ENCODE measurements around the gene CIRBP.
"Not testable (repeated sequence)": the region's sequence is repeated elsewhere in the genome, so short reads cannot be mapped to it uniquely, and the experiment has no call there.

Gene CIRBP

GRCh38 chr19:1295169-1296012 is 26.3 kb downstream of the CIRBP start:
- DNase-seq, result no peak

GRCh38 chr19:1296078-1296477 is 26.9 kb downstream of the CIRBP start:
- DNase-seq, result no peak

DNA sequence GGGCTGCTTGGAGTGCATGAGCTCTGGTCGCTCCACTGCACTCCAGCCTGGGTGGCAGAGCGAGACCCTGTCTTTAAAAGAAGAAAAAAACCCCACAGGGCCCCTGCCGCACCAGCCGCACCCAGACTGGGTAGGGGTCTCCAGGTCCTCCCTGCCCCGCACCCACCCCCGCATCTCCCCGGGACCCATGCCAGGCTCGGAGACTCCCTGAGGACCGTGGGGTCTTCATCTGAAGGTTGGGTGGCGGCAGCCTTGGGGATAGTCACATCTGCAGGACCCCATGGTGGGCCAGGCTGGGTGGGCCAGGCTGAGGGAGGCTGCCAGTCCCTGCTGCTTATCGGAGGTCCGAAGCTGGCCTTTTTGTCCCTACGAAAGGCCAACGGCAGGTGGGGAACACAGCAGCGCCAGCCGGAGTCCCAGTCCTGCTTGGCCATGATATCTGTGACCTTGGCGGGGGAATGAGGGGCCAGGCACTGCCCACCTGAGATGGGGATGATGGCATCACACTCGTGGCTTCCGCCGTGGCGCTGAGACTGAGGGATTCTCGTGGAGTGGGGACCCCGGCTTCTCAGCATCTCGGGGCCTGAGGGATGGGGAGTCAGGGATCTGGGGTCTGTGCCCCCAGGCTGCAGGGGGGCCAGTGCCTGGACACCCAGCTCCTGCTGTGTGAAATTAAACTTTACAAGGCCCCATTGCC is 27.6 kb downstream of the CIRBP start:
- no peak for DNase-seq

DNA sequence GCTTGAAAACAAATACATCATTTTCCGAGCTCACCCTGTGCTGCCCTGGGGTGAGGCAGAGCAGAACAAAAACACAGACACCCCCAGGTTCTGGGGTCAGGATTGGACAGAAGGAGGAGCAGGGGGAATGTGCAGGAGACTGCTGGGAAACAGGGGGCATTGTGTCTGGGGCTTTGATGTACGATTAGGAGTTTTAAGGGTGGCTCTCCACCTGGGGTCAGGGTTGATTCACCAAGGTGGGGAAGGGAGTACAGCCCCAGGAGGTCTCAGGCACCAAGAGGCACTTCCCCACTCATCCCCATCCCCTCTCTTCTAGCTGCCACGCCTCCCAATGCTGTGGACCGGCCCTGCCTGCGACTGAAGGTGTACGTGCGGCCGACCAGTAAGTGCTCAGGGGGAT is 29.1 kb downstream of the CIRBP start:
- DNase-seq, result no peak

DNA sequence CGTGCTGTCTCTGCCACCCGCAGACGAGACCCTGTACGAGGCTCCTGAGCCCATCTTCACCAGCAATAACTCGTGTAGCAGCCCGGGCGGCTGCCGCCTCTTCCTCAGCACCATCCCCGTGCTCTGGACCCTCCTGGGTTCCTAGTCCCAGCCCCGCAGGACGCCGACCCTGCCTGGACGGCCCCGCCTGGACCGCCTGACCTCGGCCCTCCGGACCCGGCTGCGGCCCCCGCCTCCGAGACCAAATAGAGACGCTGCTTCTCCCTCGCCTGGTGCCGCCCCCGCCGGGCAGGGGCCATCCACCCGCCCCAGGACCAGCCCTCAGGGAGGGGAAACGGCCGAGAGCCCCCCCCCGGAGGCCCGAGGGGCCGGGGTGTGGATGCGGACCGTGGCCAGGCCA is 30.7 kb downstream of the CIRBP start:
- DNase-seq, result no peak

DNA sequence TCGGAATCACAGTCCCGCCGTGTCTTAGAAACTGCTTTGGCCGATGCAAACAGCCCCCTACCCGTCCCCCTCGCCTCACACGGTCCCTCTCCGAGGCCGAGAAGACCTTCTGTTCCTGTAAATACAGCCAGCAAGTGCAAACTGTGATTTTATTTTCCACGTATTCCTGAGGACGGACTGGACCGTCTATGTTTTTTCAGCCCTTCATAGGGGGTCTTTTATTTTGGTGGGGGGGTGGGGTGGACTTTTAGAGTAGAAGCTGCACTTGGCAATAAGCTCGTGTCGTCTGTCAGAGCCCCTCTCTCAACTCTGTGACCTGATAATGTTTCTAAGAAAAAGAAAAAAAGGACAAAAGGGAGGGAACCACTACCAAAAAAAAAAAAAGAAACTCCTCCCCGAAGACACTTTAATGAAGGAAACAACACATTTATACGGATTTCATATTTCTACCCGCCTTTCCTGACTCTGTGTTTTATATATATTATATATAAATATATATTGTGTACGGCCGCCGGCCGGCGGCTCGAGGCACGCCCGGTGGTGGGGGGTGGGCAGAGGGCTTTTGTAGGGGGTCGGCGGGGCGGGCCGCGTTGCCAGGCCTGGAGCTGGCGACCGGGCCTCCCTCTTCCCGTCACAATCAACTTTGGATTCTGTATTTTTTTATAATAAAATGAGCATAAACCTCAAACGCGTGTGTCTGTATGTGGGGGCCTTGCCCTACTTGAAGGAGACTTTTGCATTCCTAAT is 31.8 kb downstream of the CIRBP start:
- no peak for DNase-seq

- DNase-seq, result no peak
Observed at GRCh38 chr19:1302533-1303239, 33.6 kb downstream of the CIRBP start.

GRCh38 chr19:1304197-1304924 is 35.2 kb downstream of the CIRBP start:
- DNase-seq, result no peak

- not testable (repeated sequence) for DNase-seq
Observed at GRCh38 chr19:1305354-1305753, 36.2 kb downstream of the CIRBP start.

GRCh38 chr19:1307320-1307719 is 38.2 kb downstream of the CIRBP start:
- DNase-seq, result no peak

DNA sequence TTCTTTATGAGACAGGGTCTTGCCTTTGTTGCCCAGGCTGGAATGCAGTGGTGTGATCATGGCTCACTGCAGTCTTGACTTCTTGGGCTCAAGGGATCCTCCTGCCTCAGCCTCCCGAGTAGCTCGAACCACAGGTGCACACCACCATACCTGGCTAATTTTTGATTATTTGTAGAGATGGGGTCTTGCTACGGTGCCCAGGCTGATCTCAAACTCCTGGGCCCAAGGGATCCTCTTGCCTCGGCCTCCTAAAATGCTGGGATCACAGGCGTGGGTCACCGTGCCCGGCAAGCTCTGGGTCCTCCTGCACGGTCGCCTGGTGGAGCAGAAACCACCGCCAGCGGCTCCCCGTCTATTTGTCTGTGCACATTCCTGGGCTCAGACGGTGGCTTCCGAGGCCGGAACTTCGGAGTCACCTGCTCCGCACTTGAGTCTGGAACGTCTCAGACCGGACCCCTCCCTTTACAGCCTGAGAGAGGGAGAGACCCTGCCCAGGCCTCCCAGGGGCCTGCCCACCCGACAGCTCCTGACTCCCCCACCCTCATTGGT is 38.7 kb downstream of the CIRBP start:
- no peak for DNase-seq

DNA sequence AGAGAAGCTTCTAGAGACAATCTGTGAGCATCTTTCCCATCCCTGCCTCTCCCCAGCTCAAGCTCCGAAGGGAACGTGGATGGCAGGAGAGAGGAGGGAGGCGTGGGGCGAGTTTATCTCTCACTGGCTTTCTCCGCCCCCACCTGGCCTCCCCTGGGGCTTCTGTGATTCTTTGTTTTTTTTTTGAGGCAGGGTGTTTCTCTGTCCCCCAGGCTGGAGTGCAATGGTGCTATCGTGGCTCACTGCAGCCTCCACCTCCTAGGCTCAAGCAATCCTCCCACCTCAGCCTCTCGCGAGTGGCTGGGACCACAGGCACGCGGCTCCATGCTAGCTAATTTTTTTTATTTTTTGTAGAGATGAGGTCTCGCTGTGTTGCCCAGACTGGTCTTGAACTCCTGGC is 39.6 kb downstream of the CIRBP start:
- DNase-seq, result no peak

GRCh38 chr19:1309977-1310852 is 41.1 kb downstream of the CIRBP start:
- DNase-seq, result no peak

GRCh38 chr19:1310853-1311180 is 41.7 kb downstream of the CIRBP start:
- DNase-seq, result no peak

GRCh38 chr19:1311543-1312091 is 42.5 kb downstream of the CIRBP start:
- no peak for DNase-seq

GRCh38 chr19:1312767-1313694 is 43.9 kb downstream of the CIRBP start:
- no peak for DNase-seq

- no peak for DNase-seq
Observed at GRCh38 chr19:1313695-1314613, 44.8 kb downstream of the CIRBP start.

DNA sequence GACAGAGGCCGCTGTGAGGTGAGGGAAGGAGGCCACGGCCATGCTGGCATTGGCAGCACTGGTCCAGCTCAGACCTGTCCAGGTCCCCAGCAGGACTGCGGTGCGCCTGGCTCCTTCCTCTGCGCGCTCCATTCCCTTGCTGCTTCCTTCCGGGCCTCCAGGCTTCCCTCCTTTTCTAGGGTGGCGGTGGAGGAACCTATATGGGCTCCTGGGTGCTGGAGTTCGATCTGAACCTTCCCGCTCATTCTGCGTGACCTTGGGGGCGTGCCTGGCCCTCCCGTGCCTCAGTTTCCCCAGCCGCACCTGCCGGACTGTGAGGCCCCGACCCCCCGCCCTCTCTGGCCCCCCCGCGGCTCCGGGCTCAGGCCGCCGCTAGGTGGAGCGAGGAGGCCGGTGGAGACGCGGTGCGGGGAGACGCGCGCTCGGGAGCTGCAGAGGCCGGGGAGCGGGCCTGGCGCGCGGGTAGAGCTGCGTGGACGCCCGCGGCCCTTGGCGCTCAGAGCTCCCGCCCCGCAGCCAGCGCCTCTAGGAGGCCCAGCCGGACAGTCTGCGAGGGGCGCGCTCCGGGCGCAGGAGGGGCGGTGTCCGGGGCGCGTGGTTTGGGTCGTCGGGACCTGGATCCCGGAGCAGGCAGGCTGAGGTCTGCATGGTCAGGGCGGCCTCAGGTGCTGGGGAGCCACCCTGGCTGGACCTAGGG is 46.5 kb downstream of the CIRBP start:
- peak; percentile 27 for DNase-seq
